ENCODE data around the gene BAX. TPM values are rescaled to one million over a fixed set of nuclear protein-coding genes. Genes with fewer than 3 reads are reported as not detected.

Gene BAX
- total RNA-seq, 1 donor from 2014 or later: 12.5 TPM

Small RNAs within 50 kb of the gene (small RNA-seq; reads per million reads assigned to genes)
- not detected for gene AC026803.1
- not detected for gene MIR6798

Other genes starting within 250 kb of the BAX start
- gene MAMSTR, start 235.2 kb upstream of the BAX start, total RNA-seq: 0.62 TPM
- 3.3 TPM for gene RASIP1, start 214.3 kb upstream of the BAX start, total RNA-seq
- gene IZUMO1, start 208.0 kb upstream of the BAX start, total RNA-seq: 0.16 TPM
- 0.47 TPM for gene FUT1, start 202.2 kb upstream of the BAX start, total RNA-seq
- gene FGF21, start 199.4 kb upstream of the BAX start, total RNA-seq: not detected
- gene BCAT2, start 143.8 kb upstream of the BAX start, total RNA-seq: 12.5 TPM
- gene HSD17B14, start 118.4 kb upstream of the BAX start, total RNA-seq: 2.5 TPM
- 0.31 TPM for gene PLEKHA4, start 86.3 kb upstream of the BAX start, total RNA-seq
- gene PPP1R15A, start 82.5 kb upstream of the BAX start, total RNA-seq: 24.6 TPM
- gene TULP2, start 56.1 kb upstream of the BAX start, total RNA-seq: not detected
- 42.6 TPM for gene NUCB1, start 54.6 kb upstream of the BAX start, total RNA-seq
- gene DHDH, start 21.2 kb upstream of the BAX start, total RNA-seq: not detected
- 677 TPM for gene FTL, start 10.4 kb downstream of the BAX start, total RNA-seq
- 14.2 TPM for gene GYS1, start 38.4 kb downstream of the BAX start, total RNA-seq
- gene RUVBL2, start 39.0 kb downstream of the BAX start, total RNA-seq: 81.4 TPM
- not detected for gene LHB, start 62.2 kb downstream of the BAX start, total RNA-seq
- not detected for gene CGB3, start 69.5 kb downstream of the BAX start, total RNA-seq
- not detected for gene CGB2, start 77.0 kb downstream of the BAX start, total RNA-seq
- not detected for gene CGB1, start 82.0 kb downstream of the BAX start, total RNA-seq
- not detected for gene CGB5, start 89.0 kb downstream of the BAX start, total RNA-seq
- gene CGB8, start 94.2 kb downstream of the BAX start, total RNA-seq: not detected
- not detected for gene CGB7, start 102.9 kb downstream of the BAX start, total RNA-seq
- not detected for gene NTF4, start 109.9 kb downstream of the BAX start, total RNA-seq
- under 0.01 TPM for gene KCNA7, start 117.8 kb downstream of the BAX start, total RNA-seq
- 112 TPM for gene SNRNP70, start 130.6 kb downstream of the BAX start, total RNA-seq
- gene LIN7B, start 159.5 kb downstream of the BAX start, total RNA-seq: 28.7 TPM
- gene C19orf73, start 164.3 kb downstream of the BAX start, total RNA-seq: 0.47 TPM
- 35.9 TPM for gene PPFIA3, start 164.7 kb downstream of the BAX start, total RNA-seq
- 0.47 TPM for gene HRC, start 200.5 kb downstream of the BAX start, total RNA-seq
- gene TRPM4, start 202.9 kb downstream of the BAX start, total RNA-seq: 4.7 TPM

Data from occipital lobe (tissue), 2 donors.